Effector memory CD4-positive, alpha-beta T cell (primary cell): ENCODE measurements around the gene SMYD2.

Experiments used
- DNase-seq, 3 donors: peaks; one replicate each; pipeline ENCODE4 v3.0.0-alpha.2; 2020
- H3K27ac ChIP-seq: 2 replicates; pipeline ENCODE4 v1.7.0; 2013; ENCODE audit warnings: mild to moderate bottlenecking, low read length, moderate library complexity; ENCODE audit not compliant: insufficient read depth, poor library complexity, severe bottlenecking
- H3K27me3 ChIP-seq: replicated peaks from 2 replicates; pipeline ENCODE4 v1.7.0; 2013; ENCODE audit warnings: mild to moderate bottlenecking, low read length; ENCODE audit not compliant: insufficient read depth, control insufficient read depth, poor library complexity, severe bottlenecking
- H3K36me3 ChIP-seq: 2 replicates; pipeline ENCODE4 v1.7.0; 2013; ENCODE audit warnings: mild to moderate bottlenecking, low read length, moderate library complexity; ENCODE audit not compliant: control insufficient read depth, insufficient read depth
- H3K4me1 ChIP-seq: 2 replicates; pipeline ENCODE4 v1.7.0; 2013; ENCODE audit warnings: low read length, mild to moderate bottlenecking; ENCODE audit not compliant: control insufficient read depth, insufficient read depth, poor library complexity, severe bottlenecking
- H3K4me3 ChIP-seq: 2 replicates; pipeline ENCODE4 v1.7.0; 2013; ENCODE audit warnings: low read length, low read depth, mild to moderate bottlenecking; ENCODE audit not compliant: insufficient read depth, poor library complexity, severe bottlenecking
- H3K9me3 ChIP-seq: 2 replicates; pipeline ENCODE4 v1.7.0; 2013; ENCODE audit warnings: mild to moderate bottlenecking, low read length, moderate library complexity; ENCODE audit not compliant: control insufficient read depth
- total RNA-seq, 3 donors: gene quantifications; one replicate each; lab custom pipeline; 2026; lab: John Stamatoyannopoulos, UW

Gene SMYD2, protein sequence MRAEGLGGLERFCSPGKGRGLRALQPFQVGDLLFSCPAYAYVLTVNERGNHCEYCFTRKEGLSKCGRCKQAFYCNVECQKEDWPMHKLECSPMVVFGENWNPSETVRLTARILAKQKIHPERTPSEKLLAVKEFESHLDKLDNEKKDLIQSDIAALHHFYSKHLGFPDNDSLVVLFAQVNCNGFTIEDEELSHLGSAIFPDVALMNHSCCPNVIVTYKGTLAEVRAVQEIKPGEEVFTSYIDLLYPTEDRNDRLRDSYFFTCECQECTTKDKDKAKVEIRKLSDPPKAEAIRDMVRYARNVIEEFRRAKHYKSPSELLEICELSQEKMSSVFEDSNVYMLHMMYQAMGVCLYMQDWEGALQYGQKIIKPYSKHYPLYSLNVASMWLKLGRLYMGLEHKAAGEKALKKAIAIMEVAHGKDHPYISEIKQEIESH
- total RNA-seq: 32.6 to 45.8 (median 39.1) reads per million in 3 donors

DNA sequence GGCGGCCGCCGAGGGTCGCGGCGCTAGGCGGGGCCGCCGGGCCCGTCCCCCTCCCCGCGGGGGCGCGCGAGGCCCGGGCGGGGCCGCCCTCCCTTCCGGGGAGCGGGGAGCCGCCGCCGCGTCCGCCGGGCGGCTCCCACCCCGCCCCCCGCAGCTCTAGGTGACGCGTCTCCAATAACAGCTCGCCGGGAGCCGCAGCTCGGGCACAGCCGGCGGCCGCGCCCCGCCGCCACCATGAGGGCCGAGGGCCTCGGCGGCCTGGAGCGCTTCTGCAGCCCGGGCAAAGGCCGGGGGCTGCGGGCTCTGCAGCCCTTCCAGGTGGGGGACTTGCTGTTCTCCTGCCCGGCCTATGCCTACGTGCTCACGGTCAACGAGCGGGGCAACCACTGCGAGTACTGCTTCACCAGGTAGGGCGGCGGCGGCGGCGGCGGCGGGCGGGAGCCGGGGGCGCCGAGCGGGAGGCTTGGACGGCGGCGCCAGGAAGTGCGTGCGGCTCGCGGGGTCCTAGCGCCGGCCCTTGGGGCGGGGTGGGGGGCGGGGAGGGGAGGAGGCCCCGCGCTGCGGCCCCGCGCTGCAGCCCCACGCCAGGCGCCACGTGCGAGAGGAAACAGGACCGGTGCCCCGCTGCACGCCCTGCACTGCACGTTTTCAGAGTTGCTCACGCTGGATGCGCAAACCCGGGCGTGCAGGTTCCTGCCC, at the start of gene SMYD2:
Gene SMYD2, plus strand, starts transcription at position 139 of the 699 bp plus-strand sequence. Its CDS starts 96 bp downstream, at position 235.
- no peaks in the 10 kb centered on the region for H3K36me3 ChIP-seq
- no peaks in the 10 kb centered on the region for H3K9me3 ChIP-seq
- DNase-seq: peak; percentile 50 to 57 (median 54)

GRCh38 chr1:214233856-214234634, 46.9 kb upstream of the SMYD2 start:
- no peaks in the 10 kb centered on the region for H3K9me3 ChIP-seq
- no peak overlapping the region for H3K4me3 ChIP-seq
- H3K4me1 ChIP-seq: no peaks in the 10 kb centered on the region
- H3K36me3 ChIP-seq: no peaks in the 10 kb centered on the region
- no peaks in the 10 kb centered on the region for H3K27me3 ChIP-seq
- DNase-seq: no peak
- no peak overlapping the region for H3K27ac ChIP-seq

More for the DNA sequence above, at the start of gene SMYD2:
- Histone ChIP-seq H3K27ac (peak within 1 kb of the TSS; percentile 71), H3K4me3 (peak within 1 kb of the TSS; percentile 74), H3K27me3 (no peaks in the 10 kb centered on the region), H3K4me1 (peaks cover 12% of the 10 kb centered on the region)

DNA sequence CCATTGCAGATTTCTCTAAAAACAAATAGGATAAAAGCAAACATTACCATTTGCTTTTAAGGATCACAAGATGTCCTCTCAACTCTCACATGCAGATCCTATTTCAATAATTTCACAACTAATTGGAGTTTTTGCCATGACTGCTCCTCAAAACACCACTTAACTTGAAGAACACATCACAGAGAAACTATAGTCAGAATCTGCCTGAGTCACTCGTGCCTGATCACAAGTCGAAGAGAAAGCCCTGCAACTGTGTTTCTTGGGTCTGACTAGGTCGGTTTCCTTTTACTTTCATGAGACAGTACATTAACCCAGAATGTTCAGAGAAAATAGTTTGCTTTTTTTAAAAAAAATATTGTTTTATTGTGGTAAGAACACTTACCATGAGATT, 46.3 kb upstream of the SMYD2 start:
- no peak overlapping the region for H3K27ac ChIP-seq
- H3K36me3 ChIP-seq: no peaks in the 10 kb centered on the region
- H3K4me1 ChIP-seq: no peaks in the 10 kb centered on the region
- H3K9me3 ChIP-seq: no peaks in the 10 kb centered on the region
- H3K4me3 ChIP-seq: no peak overlapping the region
- DNase-seq: no peak
- H3K27me3 ChIP-seq: no peaks in the 10 kb centered on the region

GRCh38 chr1:214236477-214236876, 44.5 kb upstream of the SMYD2 start:
- Histone ChIP-seq H3K4me1 (no peaks in the 10 kb centered on the region), H3K36me3 (no peaks in the 10 kb centered on the region), H3K27ac (no peak overlapping the region), H3K27me3 (no peaks in the 10 kb centered on the region), H3K9me3 (no peaks in the 10 kb centered on the region), H3K4me3 (no peak overlapping the region)
- no peak for DNase-seq

DNA sequence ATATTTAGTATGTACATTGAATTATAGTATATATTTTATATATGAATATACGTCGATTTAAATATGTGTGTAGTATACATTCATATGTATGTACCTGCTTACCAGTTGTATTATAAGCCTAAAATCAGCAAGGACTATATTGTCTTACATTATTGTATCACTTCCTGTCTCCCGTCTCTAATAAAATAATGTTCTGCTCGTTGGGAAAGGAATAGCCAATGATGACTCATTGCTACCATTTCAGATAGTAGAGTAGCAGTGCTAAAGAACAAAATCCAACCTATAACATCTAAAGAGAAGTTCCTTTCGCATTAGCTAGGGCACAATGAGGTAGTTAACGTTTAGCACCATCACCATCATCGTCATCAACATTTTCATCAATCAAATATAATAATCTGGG, 39.9 kb upstream of the SMYD2 start:
- Histone ChIP-seq H3K36me3 (no peaks in the 10 kb centered on the region), H3K27me3 (no peaks in the 10 kb centered on the region), H3K27ac (no peak overlapping the region), H3K4me1 (no peaks in the 10 kb centered on the region), H3K4me3 (no peak overlapping the region), H3K9me3 (no peaks in the 10 kb centered on the region)
- no peak for DNase-seq

DNA sequence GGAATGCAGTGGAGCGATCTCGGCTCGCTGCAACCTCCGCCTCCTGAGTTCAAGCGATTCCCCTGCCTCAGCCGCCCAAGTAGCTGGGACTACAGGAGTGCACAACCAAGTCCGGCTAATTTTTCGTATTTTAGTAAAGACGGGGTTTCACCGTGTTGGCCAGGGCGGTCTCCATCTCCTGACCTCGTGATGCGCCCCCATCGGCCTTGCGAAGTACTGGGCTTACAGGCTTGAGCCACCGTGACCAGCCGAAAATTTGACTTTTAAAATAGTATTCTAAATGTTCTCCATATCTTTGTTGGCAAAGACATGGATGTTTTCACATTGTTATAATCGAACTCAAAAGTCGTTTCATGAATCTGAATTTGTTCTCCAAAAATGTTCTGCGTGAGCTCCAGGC, 36.7 kb upstream of the SMYD2 start:
- no peaks in the 10 kb centered on the region for H3K9me3 ChIP-seq
- no peaks in the 10 kb centered on the region for H3K36me3 ChIP-seq
- H3K27ac ChIP-seq: no peak overlapping the region
- no peak for DNase-seq
- H3K4me1 ChIP-seq: no peaks in the 10 kb centered on the region
- H3K4me3 ChIP-seq: no peak overlapping the region
- no peaks in the 10 kb centered on the region for H3K27me3 ChIP-seq

- Histone ChIP-seq H3K36me3 (no peaks in the 10 kb centered on the region), H3K9me3 (no peaks in the 10 kb centered on the region), H3K27me3 (no peaks in the 10 kb centered on the region), H3K4me3 (no peak overlapping the region), H3K27ac (no peak overlapping the region), H3K4me1 (no peaks in the 10 kb centered on the region)
- no peak for DNase-seq
Observed at GRCh38 chr1:214244841-214245240, 36.1 kb upstream of the SMYD2 start.

- H3K27me3 ChIP-seq: no peaks in the 10 kb centered on the region
- no peak overlapping the region for H3K4me3 ChIP-seq
- no peaks in the 10 kb centered on the region for H3K4me1 ChIP-seq
- H3K36me3 ChIP-seq: no peaks in the 10 kb centered on the region
- no peaks in the 10 kb centered on the region for H3K9me3 ChIP-seq
- no peak overlapping the region for H3K27ac ChIP-seq
- no peak for DNase-seq
Observed at GRCh38 chr1:214247501-214248041, 33.4 kb upstream of the SMYD2 start.

- no peaks in the 10 kb centered on the region for H3K36me3 ChIP-seq
- H3K27ac ChIP-seq: no peak overlapping the region
- no peaks in the 10 kb centered on the region for H3K27me3 ChIP-seq
- no peaks in the 10 kb centered on the region for H3K9me3 ChIP-seq
- H3K4me1 ChIP-seq: no peaks in the 10 kb centered on the region
- no peak for DNase-seq
- H3K4me3 ChIP-seq: no peak overlapping the region
Observed at GRCh38 chr1:214248311-214249085, 32.5 kb upstream of the SMYD2 start.
